NB4 (cell line): Measurements from ENCODE around the gene MARS2.

Experiments used
- DNase-seq: peaks from one replicate; pipeline ENCODE4 v3.0.0; 2010; ENCODE audit warnings: low read depth
- H3K4me3 ChIP-seq: one replicate; pipeline ENCODE4 v1.5.1; 2011; ENCODE audit warnings: mild to moderate bottlenecking, low read depth, low read length, moderate library complexity
- CTCF ChIP-seq: IDR thresholded peaks from one replicate; pipeline ENCODE4 v1.5.1; 2012; ENCODE audit warnings: low read depth, low read length
- MAX ChIP-seq: IDR thresholded peaks from 2 replicates; pipeline ENCODE4 v1.6.1; 2011; ENCODE audit warnings: low read depth, low read length
- MYC ChIP-seq: IDR thresholded peaks from 2 replicates; pipeline ENCODE4 v1.6.1; 2011; ENCODE audit warnings: low read depth, low read length
- POLR2A ChIP-seq: IDR thresholded peaks from 2 replicates; pipeline ENCODE4 v1.6.1; 2011; ENCODE audit warnings: mild to moderate bottlenecking; ENCODE audit not compliant: insufficient read length; ENCODE audit errors: extremely low read depth

The MARS2 gene

GRCh38 chr2:197672371-197672893 is 32.7 kb upstream of the MARS2 start:
- DNase-seq: no peak
- no peak overlapping the region for H3K4me3 ChIP-seq
- TF ChIP-seq CTCF (no peak), MAX (no peak), MYC (no peak), POLR2A (no peak)

- no peak for DNase-seq
- no peak overlapping the region for H3K4me3 ChIP-seq
- TF ChIP-seq CTCF: no peak
- no peak for TF ChIP-seq POLR2A
- no peak for TF ChIP-seq MYC
- TF ChIP-seq MAX: no peak
Measured at GRCh38 chr2:197673106-197673505, 32.1 kb upstream of the MARS2 start.

- TF ChIP-seq POLR2A: no peak
- no peak for TF ChIP-seq MAX
- TF ChIP-seq MYC: no peak
- no peak for TF ChIP-seq CTCF
- no peak overlapping the region for H3K4me3 ChIP-seq
- no peak for DNase-seq
Measured at GRCh38 chr2:197673606-197674005, 31.6 kb upstream of the MARS2 start.

- TF ChIP-seq MAX (no peak), CTCF (no peak), MYC (no peak), POLR2A (no peak)
- no peak for DNase-seq
- H3K4me3 ChIP-seq: no peak overlapping the region
Measured at GRCh38 chr2:197674060-197674459, 31.1 kb upstream of the MARS2 start.

- TF ChIP-seq CTCF: no peak
- no peak for TF ChIP-seq MAX
- TF ChIP-seq MYC: no peak
- no peak for TF ChIP-seq POLR2A
- no peak for DNase-seq
- no peak overlapping the region for H3K4me3 ChIP-seq
Measured at GRCh38 chr2:197674591-197674990, 30.6 kb upstream of the MARS2 start.

- TF ChIP-seq MYC (no peak), MAX (no peak), POLR2A (no peak), CTCF (no peak)
- no peak within 1 kb of the TSS for H3K4me3 ChIP-seq
- no peak for DNase-seq
Measured at GRCh38 chr2:197675246-197675645, 29.9 kb upstream of the MARS2 start, which contains the start of gene RFTN2. RFTN2 (minus strand) TSS chr2:197675587; CDS start chr2:197675458, 129 bp downstream.
